Mucosa of descending colon (tissue), 3 donors: ENCODE data around the gene CDK15. TPM values are rescaled to one million over a fixed set of nuclear protein-coding genes. Genes with fewer than 3 reads are reported as not detected.

ENCODE experiments used
- ATAC-seq: fragments of 200-7000 bp; cut with Tn5 transposase; one replicate; pipeline ENCODE4 v1.9.1; 2020; ENCODE audit warnings: mild to moderate bottlenecking, moderate library complexity
- DNase-seq, 3 donors: peaks; one replicate each; pipeline ENCODE4 v3.0.0-alpha.2; 2020
- H3K36me3 ChIP-seq: fragments of 200-600 bp; one replicate; pipeline ENCODE4 v1.8.0; 2021; ENCODE audit warnings: low read depth, mild to moderate bottlenecking
- H3K4me1 ChIP-seq: fragments of 200-600 bp; one replicate; pipeline ENCODE4 v1.8.0; 2021; ENCODE audit warnings: low read depth, mild to moderate bottlenecking
- H3K4me3 ChIP-seq: fragments of 200-600 bp; one replicate; pipeline ENCODE4 v1.8.0; 2021; ENCODE audit warnings: mild to moderate bottlenecking
- H3K9me3 ChIP-seq: fragments of 200-600 bp; one replicate; pipeline ENCODE4 v1.8.0; 2021; ENCODE audit warnings: mild to moderate bottlenecking
- intact Hi-C, 2 donors: fragments of 100-400 bp; cut with DNase I in 1 of 2; cut with micrococcal nuclease in 1 of 2; formaldehyde crosslinking; loops; one replicate each; pipeline versions ENCODE4 v1.11.0 to v1.11.1; 2022; cut with DNase I, micrococcal nuclease
- total RNA-seq, 3 donors: library from RNA; stranded (reverse); fragmentation: NEBNext Ultra II Directional in 2 of 3; extraction: Animal tissue kit (Norgen Biotek cat#: 25700) in 2 of 3; gene quantifications; one replicate each; pipeline versions ENCODE4 v1.2.1 to v1.2.4, GENCODE V29; 2021 to 2023
- TF ChIP-seq, protein P1 (sequence below): fragments of 200-600 bp; IDR thresholded peaks from one replicate; pipeline ENCODE4 v1.8.0; 2022; ENCODE audit warnings: antibody characterized with exemption, mild to moderate bottlenecking
- donor health status: DM: no; HTN: no; CAD: no; lungs with moderate emphysema.
- donor health status: DM: no; HTN: no; CAD: no.
- donor health status: DM: no; HTN: yes; CAD: no.

Gene CDK15
- total RNA-seq, 3 donors from 2014 or later: 0.94 to 1.4 TPM; not detected in 1

DNA sequence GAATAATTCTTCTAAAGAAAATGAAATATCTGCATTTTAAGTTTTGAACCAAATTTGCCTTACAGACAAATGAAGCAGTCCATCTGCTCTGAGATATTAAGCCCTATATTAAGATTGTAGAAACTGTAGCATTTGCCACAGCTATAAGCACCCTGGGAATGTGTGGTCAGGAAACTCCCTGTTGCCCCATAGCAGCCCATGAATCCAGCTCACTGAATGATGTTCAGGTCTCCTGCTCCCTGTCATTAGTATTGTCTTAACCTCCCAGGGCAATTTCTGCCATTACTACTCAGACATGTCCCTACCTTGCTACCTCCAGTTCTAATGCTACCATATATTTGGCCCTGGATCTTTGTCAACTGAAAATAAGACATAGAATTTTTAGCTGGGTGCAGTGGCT lies 41.1 kb downstream of the CDK15 start:
- TF ChIP-seq, protein P1, sequence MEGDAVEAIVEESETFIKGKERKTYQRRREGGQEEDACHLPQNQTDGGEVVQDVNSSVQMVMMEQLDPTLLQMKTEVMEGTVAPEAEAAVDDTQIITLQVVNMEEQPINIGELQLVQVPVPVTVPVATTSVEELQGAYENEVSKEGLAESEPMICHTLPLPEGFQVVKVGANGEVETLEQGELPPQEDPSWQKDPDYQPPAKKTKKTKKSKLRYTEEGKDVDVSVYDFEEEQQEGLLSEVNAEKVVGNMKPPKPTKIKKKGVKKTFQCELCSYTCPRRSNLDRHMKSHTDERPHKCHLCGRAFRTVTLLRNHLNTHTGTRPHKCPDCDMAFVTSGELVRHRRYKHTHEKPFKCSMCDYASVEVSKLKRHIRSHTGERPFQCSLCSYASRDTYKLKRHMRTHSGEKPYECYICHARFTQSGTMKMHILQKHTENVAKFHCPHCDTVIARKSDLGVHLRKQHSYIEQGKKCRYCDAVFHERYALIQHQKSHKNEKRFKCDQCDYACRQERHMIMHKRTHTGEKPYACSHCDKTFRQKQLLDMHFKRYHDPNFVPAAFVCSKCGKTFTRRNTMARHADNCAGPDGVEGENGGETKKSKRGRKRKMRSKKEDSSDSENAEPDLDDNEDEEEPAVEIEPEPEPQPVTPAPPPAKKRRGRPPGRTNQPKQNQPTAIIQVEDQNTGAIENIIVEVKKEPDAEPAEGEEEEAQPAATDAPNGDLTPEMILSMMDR: no peak
- intact Hi-C loops: no loop called here
- Histone ChIP-seq H3K4me1 (no peaks in the 10 kb centered on the region), H3K36me3 (no peaks in the 10 kb centered on the region), H3K4me3 (no peak overlapping the region), H3K9me3 (no peaks in the 10 kb centered on the region)
- no peak for ATAC-seq
- no peak for DNase-seq

GRCh38 chr2:201852462-201852861 lies 46.1 kb downstream of the CDK15 start:
- DNase-seq (no peak), ATAC-seq (no peak)
- TF ChIP-seq, protein P1: no peak
- no peak overlapping the region for H3K4me3 ChIP-seq
- no peaks in the 10 kb centered on the region for H3K4me1 ChIP-seq
- H3K9me3 ChIP-seq: no peaks in the 10 kb centered on the region
- intact Hi-C loops: no loop called here
- no peaks in the 10 kb centered on the region for H3K36me3 ChIP-seq

GRCh38 chr2:201852878-201853415 lies 46.6 kb downstream of the CDK15 start:
- no peak for ATAC-seq
- no peak for DNase-seq
- H3K9me3 ChIP-seq: no peaks in the 10 kb centered on the region

GRCh38 chr2:201854221-201854801 lies 48.0 kb downstream of the CDK15 start:
- Histone ChIP-seq H3K36me3 (no peaks in the 10 kb centered on the region), H3K4me3 (no peak overlapping the region), H3K4me1 (no peaks in the 10 kb centered on the region), H3K9me3 (no peaks in the 10 kb centered on the region)
- DNase-seq (no peak), ATAC-seq (no peak)
- TF ChIP-seq, protein P1: no peak
- intact Hi-C loops: no loop called here

More at GRCh38 chr2:201852878-201853415, 46.6 kb downstream of the CDK15 start:
- Histone ChIP-seq H3K4me3 (no peak overlapping the region), H3K4me1 (no peaks in the 10 kb centered on the region), H3K36me3 (no peaks in the 10 kb centered on the region)
- intact Hi-C loops: no loop called here
- TF ChIP-seq, protein P1: no peak

DNA sequence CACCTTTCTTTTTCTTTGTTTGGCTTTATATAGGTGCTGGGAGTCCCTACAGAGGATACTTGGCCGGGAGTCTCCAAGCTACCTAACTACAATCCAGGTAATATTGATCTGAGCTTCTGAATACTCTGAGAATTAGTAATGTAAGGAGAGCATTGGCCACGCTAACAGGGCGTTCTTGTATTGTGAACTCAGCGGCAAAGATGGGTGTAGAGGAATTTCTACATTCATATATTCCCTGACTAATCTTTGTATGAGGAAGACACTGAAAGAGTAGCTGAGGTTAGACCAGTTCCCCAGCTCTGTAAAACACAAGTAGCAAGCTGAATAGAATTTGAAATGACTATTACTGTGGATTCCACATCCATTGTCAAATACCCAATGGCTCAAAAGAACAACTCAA lies 48.5 kb downstream of the CDK15 start:
- H3K9me3 ChIP-seq: no peaks in the 10 kb centered on the region
- TF ChIP-seq, protein P1: no peak
- DNase-seq (no peak), ATAC-seq (no peak)
- no peaks in the 10 kb centered on the region for H3K4me1 ChIP-seq
- intact Hi-C loops: loop anchor here in 1 of 2 donors (5.0 kb wide), 1 partner anchor 322 kb away; no protein-coding TSS in a partner anchor
- no peaks in the 10 kb centered on the region for H3K36me3 ChIP-seq
- H3K4me3 ChIP-seq: no peak overlapping the region
